Measurements from ENCODE around the gene ACOX3. TPM values are rescaled to one million over a fixed set of nuclear protein-coding genes. Genes with fewer than 3 reads are reported as not detected.

The ACOX3 gene
- total RNA-seq, 1 donor from 2014 or later: 51.6 TPM

GRCh38 chr4:8457646-8458252 lies 17.2 kb upstream of the ACOX3 start:
- H3K9me3 Mint-ChIP-seq (ENCODE audit: low read depth): no peaks in the 10 kb centered on the region
- no peaks in the 10 kb centered on the region for H3K27me3 Mint-ChIP-seq (ENCODE audit: low read depth)
- peaks cover 16% of the 10 kb centered on the region for H3K4me1 Mint-ChIP-seq (ENCODE audit: low read depth)
- no peak overlapping the region for H3K27ac Mint-ChIP-seq (ENCODE audit: unreplicated experiment)
- H3K36me3 Mint-ChIP-seq (ENCODE audit: low read depth): peaks cover 27% of the 10 kb centered on the region
- no peak for DNase-seq (ENCODE audit: low spot score)
- TF ChIP-seq CTCF (IDR thresholded peaks at IDR 0.05): no peak
- no peak overlapping the region for H3K4me3 Mint-ChIP-seq (ENCODE audit: unreplicated experiment)

- Mint-ChIP-seq H3K27me3 (ENCODE audit: low read depth) (no peaks in the 10 kb centered on the region), H3K27ac (ENCODE audit: unreplicated experiment) (no peak overlapping the region), H3K4me1 (ENCODE audit: low read depth) (no peaks in the 10 kb centered on the region), H3K36me3 (ENCODE audit: low read depth) (peaks cover 35% of the 10 kb centered on the region), H3K4me3 (ENCODE audit: unreplicated experiment) (no peak overlapping the region), H3K9me3 (ENCODE audit: low read depth) (no peaks in the 10 kb centered on the region)
- DNase-seq (ENCODE audit: low spot score): no peak
- no peak for TF ChIP-seq CTCF (IDR thresholded peaks at IDR 0.05)
These were observed 13.4 kb upstream of the ACOX3 start for GRCh38 chr4:8453957-8454356.

- Mint-ChIP-seq H3K4me3 (ENCODE audit: unreplicated experiment) (no peak overlapping the region), H3K27me3 (ENCODE audit: low read depth) (no peaks in the 10 kb centered on the region), H3K9me3 (ENCODE audit: low read depth) (no peaks in the 10 kb centered on the region), H3K4me1 (ENCODE audit: low read depth) (no peaks in the 10 kb centered on the region), H3K27ac (ENCODE audit: unreplicated experiment) (no peak overlapping the region), H3K36me3 (ENCODE audit: low read depth) (peaks cover 27% of the 10 kb centered on the region)
- no peak for TF ChIP-seq CTCF (IDR thresholded peaks at IDR 0.05)
- DNase-seq (ENCODE audit: low spot score): no peak
These were observed 11.1 kb upstream of the ACOX3 start for GRCh38 chr4:8451440-8452182.

GRCh38 chr4:8446122-8446521 lies 5.6 kb upstream of the ACOX3 start:
- Mint-ChIP-seq H3K4me1 (ENCODE audit: low read depth) (peaks cover 30% of the 10 kb centered on the region), H3K9me3 (ENCODE audit: low read depth) (no peaks in the 10 kb centered on the region), H3K4me3 (ENCODE audit: unreplicated experiment) (no peak overlapping the region), H3K36me3 (ENCODE audit: low read depth) (no peaks in the 10 kb centered on the region), H3K27ac (ENCODE audit: unreplicated experiment) (no peak overlapping the region), H3K27me3 (ENCODE audit: low read depth) (no peaks in the 10 kb centered on the region)
- no peak for DNase-seq (ENCODE audit: low spot score)
- TF ChIP-seq CTCF (IDR thresholded peaks at IDR 0.05): no peak

- H3K4me1 Mint-ChIP-seq (ENCODE audit: low read depth): peaks cover 48% of the 10 kb centered on the region
- TF ChIP-seq CTCF (IDR thresholded peaks at IDR 0.05): no peak
- DNase-seq (ENCODE audit: low spot score): no peak
- H3K27me3 Mint-ChIP-seq (ENCODE audit: low read depth): no peaks in the 10 kb centered on the region
- H3K27ac Mint-ChIP-seq (ENCODE audit: unreplicated experiment): peak overlapping the region; percentile 73
- H3K36me3 Mint-ChIP-seq (ENCODE audit: low read depth): no peaks in the 10 kb centered on the region
- no peak overlapping the region for H3K4me3 Mint-ChIP-seq (ENCODE audit: unreplicated experiment)
- no peaks in the 10 kb centered on the region for H3K9me3 Mint-ChIP-seq (ENCODE audit: low read depth)
These were observed 3.3 kb upstream of the ACOX3 start for GRCh38 chr4:8443801-8444200.

Data from chondrocyte (in vitro differentiated cells).